Endothelial cell of umbilical vein (primary cell): ENCODE measurements around the gene MSH3.

ENCODE experiments used
- EZH2 ChIP-seq: IDR thresholded peaks from 2 replicates; pipeline ENCODE4 v1.6.1; 2012; ENCODE audit warnings: borderline replicate concordance, low read depth, mild to moderate bottlenecking, moderate library complexity, low read length, inconsistent platforms; ENCODE audit not compliant: severe bottlenecking
- GATA2 ChIP-seq: IDR thresholded peaks from 2 replicates; pipeline ENCODE4 v1.7.0; 2011; ENCODE audit warnings: low read depth, mild to moderate bottlenecking, moderate library complexity, mixed read lengths, low read length; ENCODE audit not compliant: insufficient read length, insufficient read depth
- MYC ChIP-seq: IDR thresholded peaks from one replicate; pipeline ENCODE4 v1.6.1; 2011; ENCODE audit warnings: mild to moderate bottlenecking, low read depth, low read length
- POLR2A ChIP-seq: IDR thresholded peaks from 2 replicates; pipeline ENCODE4 v1.6.1; 2012; ENCODE audit warnings: low read depth, mild to moderate bottlenecking, control low read depth, low read length
- POLR2AphosphoS5 ChIP-seq: IDR thresholded peaks from 2 replicates; pipeline ENCODE4 v1.6.1; 2012; ENCODE audit warnings: low read depth, mild to moderate bottlenecking, control low read depth, low read length, moderate library complexity; ENCODE audit not compliant: insufficient read depth
- TF ChIP-seq, protein P1 (sequence below), 2 donors: IDR thresholded peaks; 1 replicate in 1 of 2; 2 replicates in 1 of 2; pipeline ENCODE4 v1.5.1; 2011; ENCODE audit warnings: low read length in 2 of 2, mild to moderate bottlenecking in 2 of 2, moderate library complexity in 2 of 2, control low read depth in 1 of 2, inconsistent platforms in 1 of 2, low read depth in 1 of 2; ENCODE audit not compliant: insufficient read depth in 1 of 2; ENCODE audit errors: extremely low read depth in 1 of 2

GRCh38 chr5:80631278-80632259, 22.9 kb upstream of the MSH3 start:
- TF ChIP-seq, protein P1, sequence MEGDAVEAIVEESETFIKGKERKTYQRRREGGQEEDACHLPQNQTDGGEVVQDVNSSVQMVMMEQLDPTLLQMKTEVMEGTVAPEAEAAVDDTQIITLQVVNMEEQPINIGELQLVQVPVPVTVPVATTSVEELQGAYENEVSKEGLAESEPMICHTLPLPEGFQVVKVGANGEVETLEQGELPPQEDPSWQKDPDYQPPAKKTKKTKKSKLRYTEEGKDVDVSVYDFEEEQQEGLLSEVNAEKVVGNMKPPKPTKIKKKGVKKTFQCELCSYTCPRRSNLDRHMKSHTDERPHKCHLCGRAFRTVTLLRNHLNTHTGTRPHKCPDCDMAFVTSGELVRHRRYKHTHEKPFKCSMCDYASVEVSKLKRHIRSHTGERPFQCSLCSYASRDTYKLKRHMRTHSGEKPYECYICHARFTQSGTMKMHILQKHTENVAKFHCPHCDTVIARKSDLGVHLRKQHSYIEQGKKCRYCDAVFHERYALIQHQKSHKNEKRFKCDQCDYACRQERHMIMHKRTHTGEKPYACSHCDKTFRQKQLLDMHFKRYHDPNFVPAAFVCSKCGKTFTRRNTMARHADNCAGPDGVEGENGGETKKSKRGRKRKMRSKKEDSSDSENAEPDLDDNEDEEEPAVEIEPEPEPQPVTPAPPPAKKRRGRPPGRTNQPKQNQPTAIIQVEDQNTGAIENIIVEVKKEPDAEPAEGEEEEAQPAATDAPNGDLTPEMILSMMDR (IDR thresholded peaks at IDR 0.05; ENCODE audit: extremely low read depth in 1 of 2, insufficient read depth in 1 of 2, low read depth in 1 of 2, low read length in 2 of 2), result no peak
- TF ChIP-seq EZH2 (no peak), POLR2A (no peak), POLR2AphosphoS5 (no peak), MYC (no peak), GATA2 (no peak)
